Gastroesophageal sphincter (tissue), 3 donors: Measurements from ENCODE around the gene VPS4B.

Experiments
- EP300 ChIP-seq: sonication (generic); formaldehyde crosslinking; IDR thresholded peaks from one replicate; pipeline ENCODE4 v1.6.1; 2017; ENCODE audit warnings: antibody characterized with exemption, mild to moderate bottlenecking
- POLR2A ChIP-seq, 2 donors: fragments of 450-650 bp; IDR thresholded peaks; one replicate each; pipeline ENCODE4 v1.6.1; 2017; ENCODE audit warnings: antibody characterized with exemption in 2 of 2, mild to moderate bottlenecking in 2 of 2, moderate library complexity in 1 of 2
- POLR2AphosphoS5 ChIP-seq: sonication (generic); formaldehyde crosslinking; IDR thresholded peaks from one replicate; pipeline ENCODE4 v1.6.1; 2017; ENCODE audit warnings: antibody characterized with exemption
- TF ChIP-seq, protein P1 (sequence below), 4 experiments: fragments of 200-600 bp in 2 of 4; fragments of 450-650 bp in 2 of 4; sonication (generic) in 1 of 4; IDR thresholded peaks; one replicate each; pipeline ENCODE4 v1.5.1; 2017 to 2019; ENCODE audit warnings: antibody characterized with exemption in 4 of 4, mild to moderate bottlenecking in 2 of 4, moderate library complexity in 2 of 4

DNA sequence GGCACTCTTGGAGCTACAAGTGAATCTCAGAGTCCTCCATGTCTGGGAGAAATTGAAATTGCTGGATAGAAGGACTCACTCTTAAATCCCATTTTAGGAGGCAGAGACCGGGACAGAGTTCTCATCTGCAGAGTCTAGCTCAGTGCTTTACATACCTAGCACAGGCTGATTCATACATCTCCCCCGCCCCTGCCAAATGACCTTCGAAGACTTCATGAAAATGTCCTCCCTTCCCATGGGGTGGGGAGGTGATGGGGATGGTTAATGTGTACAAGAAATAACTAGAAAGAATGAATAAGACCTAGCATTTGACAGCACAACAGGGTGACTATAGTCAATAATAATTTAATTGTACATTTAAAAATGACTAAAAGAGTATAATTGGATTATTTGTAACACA lies 46.3 kb upstream of the VPS4B start:
- TF ChIP-seq, protein P1, sequence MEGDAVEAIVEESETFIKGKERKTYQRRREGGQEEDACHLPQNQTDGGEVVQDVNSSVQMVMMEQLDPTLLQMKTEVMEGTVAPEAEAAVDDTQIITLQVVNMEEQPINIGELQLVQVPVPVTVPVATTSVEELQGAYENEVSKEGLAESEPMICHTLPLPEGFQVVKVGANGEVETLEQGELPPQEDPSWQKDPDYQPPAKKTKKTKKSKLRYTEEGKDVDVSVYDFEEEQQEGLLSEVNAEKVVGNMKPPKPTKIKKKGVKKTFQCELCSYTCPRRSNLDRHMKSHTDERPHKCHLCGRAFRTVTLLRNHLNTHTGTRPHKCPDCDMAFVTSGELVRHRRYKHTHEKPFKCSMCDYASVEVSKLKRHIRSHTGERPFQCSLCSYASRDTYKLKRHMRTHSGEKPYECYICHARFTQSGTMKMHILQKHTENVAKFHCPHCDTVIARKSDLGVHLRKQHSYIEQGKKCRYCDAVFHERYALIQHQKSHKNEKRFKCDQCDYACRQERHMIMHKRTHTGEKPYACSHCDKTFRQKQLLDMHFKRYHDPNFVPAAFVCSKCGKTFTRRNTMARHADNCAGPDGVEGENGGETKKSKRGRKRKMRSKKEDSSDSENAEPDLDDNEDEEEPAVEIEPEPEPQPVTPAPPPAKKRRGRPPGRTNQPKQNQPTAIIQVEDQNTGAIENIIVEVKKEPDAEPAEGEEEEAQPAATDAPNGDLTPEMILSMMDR (IDR thresholded peaks at IDR 0.05) = no peak
- TF ChIP-seq EP300 = no peak
- TF ChIP-seq POLR2A (IDR thresholded peaks at IDR 0.05) = no peak
- TF ChIP-seq POLR2AphosphoS5 = no peak
